Stimulated activated CD8-positive, alpha-beta memory T cell treated with anti-CD3 and anti-CD28 coated beads, Interleukin-7, amount 100 ng/mL, for 24 hours (primary cell): ENCODE results near the gene RAC3.
"Not testable (repeated sequence)": the region's sequence is repeated elsewhere in the genome, so short reads cannot be mapped to it uniquely, and the experiment has no call there.

Experiments
- DNase-seq: peaks from one replicate; pipeline ENCODE4 v3.0.0-alpha.2; 2020; ENCODE audit warnings: low read depth

RAC3 gene

GRCh38 chr17:82023447-82024241 lies 7.8 kb upstream of the RAC3 start:
- DNase-seq = no peak

- no peak for DNase-seq
Measured at GRCh38 chr17:82024859-82025258, 6.6 kb upstream of the RAC3 start.

DNA sequence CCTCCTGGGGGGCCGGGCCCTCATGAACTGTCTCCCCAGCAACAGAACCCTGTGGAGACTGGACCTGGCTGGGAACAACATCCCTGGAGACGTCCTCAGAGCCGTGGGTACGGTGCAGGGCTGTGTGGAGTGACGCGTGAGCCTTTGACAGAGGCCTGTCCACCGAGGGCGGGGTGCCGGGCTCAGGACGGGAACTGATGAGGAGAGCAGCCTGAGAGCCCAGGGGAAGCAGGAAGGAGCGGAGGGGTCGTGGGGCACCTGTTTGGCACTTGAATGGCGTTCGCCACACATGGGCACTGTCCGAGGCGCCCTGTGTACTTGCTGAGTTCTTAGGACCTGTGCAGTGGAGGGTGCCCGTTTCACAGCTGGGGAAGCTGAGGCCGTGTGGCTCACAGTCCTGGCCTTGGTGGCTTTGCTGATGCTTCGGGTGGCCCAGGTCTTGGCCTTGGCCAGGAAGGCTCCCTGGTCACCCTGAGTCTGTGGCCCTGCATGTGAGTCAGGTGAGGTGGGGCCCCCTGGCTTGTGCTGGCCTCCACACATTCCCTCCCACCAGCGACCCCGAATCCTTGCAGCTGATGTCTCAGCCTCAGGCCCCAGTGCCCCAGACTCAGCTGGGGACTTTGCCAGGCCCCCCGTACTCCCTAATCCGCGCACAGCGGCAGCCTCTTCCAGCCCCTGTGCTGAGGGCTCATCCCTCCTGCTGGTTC lies 5.9 kb upstream of the RAC3 start:
- no peak for DNase-seq

- DNase-seq = no peak
Measured at GRCh38 chr17:82028246-82028645, 3.2 kb upstream of the RAC3 start.

DNA sequence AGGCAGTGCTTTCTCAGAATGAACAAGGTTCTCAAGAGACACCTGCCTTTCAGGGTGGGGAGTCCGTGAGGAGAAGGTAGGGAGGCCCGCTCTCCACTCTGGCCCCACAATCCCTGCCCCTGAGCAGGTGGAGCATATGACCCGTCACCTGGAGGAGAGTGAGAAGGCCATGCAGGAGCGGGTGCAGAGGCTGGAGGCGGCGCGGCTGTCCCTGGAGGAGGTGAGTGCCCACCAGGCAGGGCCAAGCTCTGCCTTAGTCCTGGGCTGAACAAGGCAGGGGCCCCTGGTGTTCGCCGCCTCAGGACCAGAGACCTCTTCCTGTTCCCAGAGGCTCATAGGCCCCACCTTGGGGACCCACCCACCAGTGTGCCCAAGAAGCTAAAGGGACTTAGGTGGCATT lies 2.5 kb upstream of the RAC3 start:
- no peak for DNase-seq

DNA sequence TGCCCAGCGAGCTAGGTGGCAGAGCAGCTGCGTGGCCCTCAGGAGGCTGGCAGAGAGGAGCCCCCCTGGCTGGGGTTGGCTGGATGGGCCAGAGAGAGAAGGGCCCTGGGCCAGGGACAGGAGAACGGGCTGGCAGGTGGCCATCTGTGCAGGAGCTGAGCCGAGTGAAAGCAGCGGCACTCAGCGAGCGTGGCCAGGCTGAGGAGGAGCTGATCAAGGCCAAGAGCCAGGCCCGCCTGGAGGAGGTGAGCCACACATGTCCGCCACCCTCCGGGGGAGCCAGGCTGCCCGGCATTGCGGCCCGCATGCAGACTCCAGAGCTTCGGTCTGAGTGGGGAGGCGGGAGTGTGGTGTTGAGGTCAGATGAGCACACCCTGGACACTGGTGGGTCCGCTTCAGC lies 2.1 kb upstream of the RAC3 start:
- no peak for DNase-seq

DNA sequence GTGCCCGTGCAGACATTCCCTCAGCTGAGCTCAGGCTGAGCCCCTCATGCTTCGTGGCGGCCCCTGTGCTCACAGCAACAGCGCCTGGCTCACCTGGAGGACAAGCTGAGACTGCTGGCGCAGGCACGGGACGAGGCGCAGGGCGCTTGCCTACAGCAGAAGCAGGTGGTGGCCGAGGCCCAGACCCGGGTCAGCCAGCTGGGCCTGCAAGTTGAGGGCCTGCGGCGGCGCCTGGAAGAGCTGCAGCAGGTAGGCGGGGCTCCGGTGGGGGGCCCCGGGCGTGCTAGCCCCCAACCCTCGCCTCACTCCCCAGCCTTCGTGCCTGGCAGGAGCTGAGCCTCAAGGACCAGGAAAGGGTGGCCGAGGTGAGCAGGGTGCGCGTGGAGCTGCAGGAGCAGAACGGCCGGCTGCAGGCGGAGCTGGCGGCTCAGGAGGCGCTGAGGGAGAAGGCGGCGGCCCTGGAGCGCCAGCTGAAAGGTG lies 1.4 kb upstream of the RAC3 start:
- DNase-seq = no peak

DNA sequence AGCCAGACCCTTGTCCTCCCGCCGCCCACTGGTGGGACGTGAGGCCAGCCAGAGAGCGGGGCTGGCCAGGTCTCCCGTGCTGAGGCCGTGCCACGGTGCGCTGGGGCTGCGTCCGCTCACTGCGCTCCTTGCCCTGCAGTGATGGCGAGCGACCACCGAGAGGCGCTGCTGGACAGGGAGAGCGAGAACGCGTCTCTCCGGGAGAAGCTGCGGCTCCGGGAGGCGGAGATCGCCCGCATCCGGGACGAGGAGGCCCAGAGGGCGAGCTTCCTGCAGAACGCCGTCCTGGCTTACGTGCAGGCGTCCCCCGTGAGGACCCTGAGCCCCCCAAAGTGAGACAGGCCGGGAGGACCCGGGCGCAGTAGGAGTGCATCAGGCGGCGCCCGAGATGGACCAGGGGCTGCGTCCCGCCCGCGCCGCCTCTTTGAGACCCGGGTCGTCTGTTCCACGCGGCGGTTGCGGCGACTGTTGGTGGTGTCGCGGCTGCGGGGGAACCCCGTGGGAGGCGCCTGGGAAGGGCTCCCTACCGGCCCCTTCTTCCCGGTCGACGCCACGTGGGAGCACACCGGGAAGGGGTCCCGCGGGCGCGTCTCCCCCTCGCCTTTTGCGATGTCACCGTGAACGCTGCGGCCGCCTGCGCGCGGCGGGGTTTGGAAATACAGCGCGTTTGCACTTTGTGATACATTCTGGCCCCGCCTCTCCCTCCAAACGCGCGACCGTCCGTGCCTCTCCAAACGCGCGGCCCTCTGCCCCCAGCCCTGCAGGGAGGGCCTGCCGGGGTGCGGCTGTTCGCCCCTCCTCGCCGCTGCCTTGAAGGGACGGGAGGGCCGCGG lies 792 bp upstream of the RAC3 start:
- peak; percentile 61 for DNase-seq

DNA sequence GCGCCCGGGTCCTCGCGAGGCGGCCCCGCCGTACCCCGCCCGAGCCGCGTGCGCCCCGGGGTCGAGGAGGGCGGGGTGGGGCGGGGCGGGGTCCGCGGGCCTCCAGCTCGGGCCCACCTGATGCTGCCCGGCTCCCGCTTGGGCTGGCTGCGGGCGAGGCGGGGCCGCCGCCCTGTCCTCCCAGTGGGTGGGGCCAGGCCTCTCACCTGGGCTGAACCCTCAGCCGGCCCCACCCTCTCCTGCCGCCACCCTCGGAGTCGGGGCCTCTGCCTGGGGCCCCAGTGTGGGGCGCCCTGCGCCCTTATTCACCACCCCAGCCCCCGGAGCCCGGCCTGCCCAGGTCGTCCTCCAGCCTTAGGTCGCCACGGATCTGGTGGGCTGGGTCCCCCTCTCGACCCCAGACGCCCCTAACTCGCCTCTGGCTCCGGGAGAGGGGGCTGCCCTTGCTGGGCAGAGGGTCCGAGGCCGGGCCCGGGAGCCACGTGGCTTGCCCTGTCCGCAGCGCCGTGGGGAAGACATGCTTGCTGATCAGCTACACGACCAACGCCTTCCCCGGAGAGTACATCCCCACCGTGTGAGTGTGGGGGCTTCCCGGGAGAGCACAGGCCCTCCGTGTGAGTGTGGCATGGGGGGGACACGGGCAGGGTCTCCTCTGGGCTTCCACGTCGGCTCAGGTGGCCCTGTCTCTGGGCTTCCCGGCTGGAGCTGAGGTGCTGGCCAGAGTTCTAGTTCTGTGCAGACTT lies 578 bp downstream of the RAC3 start:
- no peak for DNase-seq

DNA sequence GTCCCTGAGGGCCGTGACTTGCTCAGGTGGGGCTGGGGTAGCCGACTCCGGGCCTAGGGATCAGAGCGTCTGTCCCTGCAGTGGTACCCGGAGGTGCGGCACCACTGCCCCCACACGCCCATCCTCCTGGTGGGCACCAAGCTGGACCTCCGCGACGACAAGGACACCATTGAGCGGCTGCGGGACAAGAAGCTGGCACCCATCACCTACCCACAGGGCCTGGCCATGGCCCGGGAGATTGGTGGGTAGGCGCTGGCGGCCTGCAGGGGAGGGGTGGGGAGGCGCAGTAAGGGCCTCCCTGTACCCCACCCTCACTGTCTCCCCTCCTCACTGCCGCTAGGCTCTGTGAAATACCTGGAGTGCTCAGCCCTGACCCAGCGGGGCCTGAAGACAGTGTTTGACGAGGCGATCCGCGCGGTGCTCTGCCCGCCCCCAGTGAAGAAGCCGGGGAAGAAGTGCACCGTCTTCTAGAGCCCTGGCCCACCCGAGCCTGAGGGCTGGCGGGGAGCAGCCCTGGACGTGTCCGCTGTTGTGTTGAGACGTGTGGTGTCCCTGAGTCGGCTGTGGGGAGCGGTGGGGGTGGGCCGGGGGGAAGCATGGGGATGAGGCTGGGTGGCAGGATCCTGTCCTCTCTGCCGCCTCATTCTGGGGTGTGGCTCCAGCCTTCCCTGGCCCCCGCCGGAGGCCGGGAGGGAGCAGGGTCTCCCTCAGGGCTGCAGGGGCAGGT lies 2.0 kb downstream of the RAC3 start:
- DNase-seq = no peak

GRCh38 chr17:82034371-82035011 lies 3.0 kb downstream of the RAC3 start:
- DNase-seq = no peak

GRCh38 chr17:82035488-82035887 lies 4.0 kb downstream of the RAC3 start:
- DNase-seq = no peak

DNA sequence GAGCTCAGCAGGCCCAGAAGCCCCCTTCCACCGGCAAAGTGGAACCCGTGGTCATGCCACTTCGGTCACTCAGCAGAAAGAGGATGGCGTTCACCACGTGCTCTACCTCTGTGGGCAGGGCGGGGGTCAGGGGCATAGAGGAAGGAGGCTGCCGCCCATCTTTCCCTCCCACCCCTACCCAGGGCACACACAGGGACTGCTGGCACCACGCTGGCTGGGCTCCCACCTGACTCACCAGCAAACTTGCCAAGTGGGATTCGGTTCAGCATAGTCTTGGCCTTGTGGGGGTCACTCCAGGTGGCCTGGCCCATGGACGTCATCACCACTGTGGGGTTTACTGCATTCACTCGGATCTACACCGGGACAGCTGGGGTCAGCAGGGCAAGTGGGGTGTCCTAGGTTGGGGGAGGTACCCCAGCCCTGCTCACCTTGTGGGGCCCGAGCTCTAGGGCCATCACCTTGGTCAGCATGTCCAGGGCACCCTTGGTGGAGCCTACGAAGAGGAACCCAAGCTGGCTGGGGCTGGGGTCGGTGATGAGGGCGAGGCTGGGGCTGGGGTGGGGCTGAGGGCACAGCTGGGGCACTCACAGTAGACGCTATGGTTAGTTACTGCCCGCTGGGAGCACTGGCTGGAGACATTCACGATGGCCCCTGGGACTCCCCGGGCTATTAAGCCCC lies 4.6 kb downstream of the RAC3 start:
- no peak for DNase-seq

DNA sequence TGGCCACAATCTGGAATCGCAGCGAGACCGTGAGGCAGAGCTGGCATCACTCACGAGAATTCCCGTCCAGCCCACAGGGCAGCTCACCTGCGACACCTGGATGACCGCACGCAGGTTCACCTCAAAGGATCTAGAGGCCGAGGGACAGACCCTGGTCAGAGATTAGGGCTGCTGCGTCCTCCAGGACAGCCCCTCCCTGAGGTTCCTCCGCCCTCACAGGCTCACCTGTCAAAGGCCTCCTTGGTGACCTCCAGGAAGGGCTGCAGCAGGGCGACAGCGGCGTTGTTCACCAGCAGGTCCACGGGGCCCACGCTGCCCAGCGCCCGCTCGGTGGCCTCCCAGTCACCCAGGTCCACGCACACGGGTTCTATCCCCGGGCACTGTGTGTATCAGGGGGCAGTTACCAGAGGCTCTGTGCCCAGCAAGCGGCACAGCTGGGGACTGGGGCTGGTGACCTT lies 5.2 kb downstream of the RAC3 start:
- no peak for DNase-seq

- DNase-seq = peak; percentile 91
Measured at GRCh38 chr17:82037092-82037888, 5.8 kb downstream of the RAC3 start, which contains the start of gene DCXR. DCXR (minus strand) TSS chr17:82037697; CDS start chr17:82037682, 15 bp downstream.

DNA sequence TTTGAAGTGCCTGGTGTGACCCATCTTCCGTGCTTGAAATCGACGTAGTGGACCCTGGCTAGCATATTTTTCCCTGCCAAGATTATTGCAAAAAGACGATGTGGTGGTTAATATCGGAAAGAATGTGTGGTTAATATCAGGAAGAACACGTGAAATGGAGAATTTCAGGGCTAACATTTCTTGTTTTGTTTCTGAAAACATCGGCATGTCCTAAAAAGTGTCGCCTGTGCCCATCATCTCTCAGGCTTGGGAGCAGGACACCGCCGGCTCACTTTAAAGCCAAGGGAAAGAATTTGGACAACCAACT lies 6.4 kb downstream of the RAC3 start:
- no peak for DNase-seq

- not testable (repeated sequence) for DNase-seq
Measured at GRCh38 chr17:82038796-82039409, 7.4 kb downstream of the RAC3 start.

GRCh38 chr17:82039695-82040299 lies 8.3 kb downstream of the RAC3 start:
- no peak for DNase-seq
